Measurements from ENCODE around the gene RANBP1. TPM values are rescaled to one million over a fixed set of nuclear protein-coding genes. Genes with fewer than 3 reads are reported as not detected.

The RANBP1 gene
- total and polyA plus RNA-seq, 9 of the 15 experiments (the other 6 are each of a cell fraction or from before 2014, with no cell fraction given) = 162 to 2,891 (median 1,289) TPM

- TF ChIP-seq SNRNP70 (optimal IDR thresholded peaks at IDR 0.05; ENCODE audit: low read depth, low read length) (peak; percentile 91), CHD1 (IDR thresholded peaks at IDR 0.05; ENCODE audit: low read length) (peak; percentile 99), SIN3A (IDR thresholded peaks at IDR 0.05; ENCODE audit: borderline replicate concordance in 2 of 2, control insufficient read depth in 1 of 2, low read depth in 2 of 2, low read length in 2 of 2) (peak in 1 of 2 experiments; percentile 71; a peak in 1 of 4 replicates), PPARD (CRISPR knock-in tag; IDR thresholded peaks at IDR 0.05) (0 out of 2 replicates have a peak, but pooled peaks have one; percentile 40), TOE1 (IDR thresholded peaks at IDR 0.05; ENCODE audit: borderline replicate concordance) (no peak), TOE1 (CRISPR knock-in tag; IDR thresholded peaks at IDR 0.05; ENCODE audit: borderline replicate concordance, low read depth) (no peak), ZC3H8 (IDR thresholded peaks at IDR 0.05) (no peak), PRDM10 (IDR thresholded peaks at IDR 0.05; ENCODE audit: partially characterized antibody) (no peak), ZNF212 (CRISPR knock-in tag; IDR thresholded peaks at IDR 0.05) (peak; percentile 88; the same call in 1 of the 2 replicates), BCL6 (CRISPR knock-in tag; IDR thresholded peaks at IDR 0.05) (no peak), RBFOX2 (IDR thresholded peaks at IDR 0.05; ENCODE audit: low read depth, low read length) (no peak), ZNF124 (CRISPR knock-in tag; IDR thresholded peaks at IDR 0.05) (no peak), COPS2 (conservative IDR thresholded peaks at IDR 0.05) (no peak), ZNF398 (CRISPR knock-in tag; IDR thresholded peaks at IDR 0.05) (no peak), ZNF3 (CRISPR knock-in tag; IDR thresholded peaks at IDR 0.05) (no peak), ZNF717 (CRISPR knock-in tag; IDR thresholded peaks at IDR 0.05) (no peak), SRSF9 (IDR thresholded peaks at IDR 0.05; ENCODE audit: borderline replicate concordance, low read depth, low read length) (no peak), NFIX (CRISPR knock-in tag; IDR thresholded peaks at IDR 0.05; ENCODE audit: low read depth) (no peak; the same call in 1 of the 2 replicates), TBL1XR1 (IDR thresholded peaks at IDR 0.05; ENCODE audit: low read length in 2 of 2) (no peak; a peak in 1 of 4 replicates)
- TF ChIP-seq, protein P1, sequence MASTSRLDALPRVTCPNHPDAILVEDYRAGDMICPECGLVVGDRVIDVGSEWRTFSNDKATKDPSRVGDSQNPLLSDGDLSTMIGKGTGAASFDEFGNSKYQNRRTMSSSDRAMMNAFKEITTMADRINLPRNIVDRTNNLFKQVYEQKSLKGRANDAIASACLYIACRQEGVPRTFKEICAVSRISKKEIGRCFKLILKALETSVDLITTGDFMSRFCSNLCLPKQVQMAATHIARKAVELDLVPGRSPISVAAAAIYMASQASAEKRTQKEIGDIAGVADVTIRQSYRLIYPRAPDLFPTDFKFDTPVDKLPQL (IDR thresholded peaks at IDR 0.05; ENCODE audit: extremely low read depth, insufficient read length) = no peak
- TF ChIP-seq, protein P2, sequence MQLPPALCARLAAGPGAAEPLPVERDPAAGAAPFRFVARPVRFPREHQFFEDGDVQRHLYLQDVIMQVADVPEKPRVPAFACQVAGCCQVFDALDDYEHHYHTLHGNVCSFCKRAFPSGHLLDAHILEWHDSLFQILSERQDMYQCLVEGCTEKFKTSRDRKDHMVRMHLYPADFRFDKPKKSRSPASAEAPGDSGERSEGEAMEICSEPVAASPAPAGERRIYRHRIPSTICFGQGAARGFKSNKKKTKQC (CRISPR knock-in tag; IDR thresholded peaks at IDR 0.05) = no peak
Observed at GRCh38 chr22:20080776-20081654, 34.9 kb upstream of the RANBP1 start (continued).

Measured in K562 (cell line).